ENCODE measurements around the gene CHRNA7.
"Not testable (repeated sequence)": the region's sequence is repeated elsewhere in the genome, so short reads cannot be mapped to it uniquely, and the experiment has no call there.

The CHRNA7 gene

GRCh38 chr15:32122013-32122412 is 91.7 kb downstream of the CHRNA7 start:
- no peak for DNase-seq

DNA sequence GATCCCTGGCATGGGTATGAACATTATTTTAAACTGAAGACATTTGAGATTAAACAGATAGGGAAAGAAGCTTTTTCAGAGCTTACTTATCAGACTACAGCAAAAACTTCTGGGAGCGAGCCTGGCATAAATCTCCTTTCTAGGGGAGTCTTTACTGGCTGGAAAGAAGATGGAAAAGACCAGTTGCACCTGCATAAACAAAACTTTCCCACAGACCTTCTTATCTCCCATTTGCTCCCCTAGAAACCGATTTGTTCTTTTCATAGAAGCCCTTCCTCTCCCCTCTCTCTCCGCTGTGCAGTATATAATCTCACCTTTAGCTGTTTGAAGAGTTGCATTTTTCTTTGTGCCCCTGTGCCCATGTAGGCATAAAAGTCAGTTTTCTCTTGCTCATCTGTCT is 93.2 kb downstream of the CHRNA7 start:
- DNase-seq, result no peak

DNA sequence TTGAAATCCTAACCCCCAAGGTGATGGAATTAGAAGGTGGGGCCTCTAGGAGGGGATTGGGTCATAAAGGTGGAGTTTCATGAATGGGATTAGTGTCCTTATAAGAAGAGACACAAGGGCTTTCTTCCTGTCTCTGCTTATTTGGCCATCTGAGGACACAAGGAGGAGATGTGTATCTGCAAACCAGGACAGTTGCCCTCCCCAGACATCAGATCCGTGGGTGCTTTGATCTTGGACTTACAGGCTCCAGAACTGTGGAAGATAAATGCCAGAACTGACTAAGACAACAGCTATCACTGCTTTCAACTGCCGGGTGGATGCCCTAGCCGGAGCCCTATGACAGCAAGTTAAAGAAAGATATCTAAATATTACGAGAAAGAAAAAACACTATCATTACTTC is 94.4 kb downstream of the CHRNA7 start:
- no peak for DNase-seq

DNA sequence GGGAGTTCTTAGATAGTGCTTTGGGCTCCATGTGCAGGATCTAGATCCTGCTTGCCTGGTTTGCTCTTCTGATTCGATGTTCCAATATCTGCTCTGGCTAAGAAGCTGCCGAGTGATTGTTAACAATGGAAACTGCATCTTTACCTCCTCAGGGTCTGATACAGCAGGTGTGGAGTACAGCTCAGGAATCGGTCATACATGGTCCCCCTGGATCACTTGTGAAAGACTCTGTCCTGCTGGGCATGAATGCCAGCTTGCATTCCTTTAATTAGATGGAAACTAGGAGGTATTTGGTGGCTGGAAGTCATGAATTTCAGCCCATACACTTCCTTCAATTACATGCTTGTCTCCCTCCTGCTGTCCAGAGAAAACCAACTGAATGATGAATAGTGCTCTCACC is 95.3 kb downstream of the CHRNA7 start:
- no peak for DNase-seq

- DNase-seq, result no peak
These were observed 99.5 kb downstream of the CHRNA7 start for GRCh38 chr15:32129815-32130214.

DNA sequence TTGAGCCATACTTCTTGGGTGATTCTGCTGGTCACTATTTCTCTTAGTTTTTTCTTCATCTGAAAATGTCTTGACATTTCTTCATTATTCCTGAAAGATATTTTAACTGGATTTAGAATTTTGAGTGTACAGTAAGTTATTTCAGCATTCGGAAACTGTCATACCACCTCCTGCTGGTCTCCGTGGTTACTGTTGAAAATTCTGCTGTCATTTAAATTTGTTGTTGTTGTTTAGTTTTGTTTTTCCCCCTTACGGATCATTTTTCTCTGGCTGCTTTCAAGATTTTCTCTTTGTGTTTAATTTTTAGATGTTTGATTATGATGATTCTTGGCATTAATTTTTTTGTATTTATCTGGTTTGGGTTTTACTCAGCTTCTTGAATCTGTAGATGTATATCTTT is 100.5 kb downstream of the CHRNA7 start:
- DNase-seq, result no peak

GRCh38 chr15:32131803-32132202 is 101.5 kb downstream of the CHRNA7 start:
- DNase-seq, result no peak

DNA sequence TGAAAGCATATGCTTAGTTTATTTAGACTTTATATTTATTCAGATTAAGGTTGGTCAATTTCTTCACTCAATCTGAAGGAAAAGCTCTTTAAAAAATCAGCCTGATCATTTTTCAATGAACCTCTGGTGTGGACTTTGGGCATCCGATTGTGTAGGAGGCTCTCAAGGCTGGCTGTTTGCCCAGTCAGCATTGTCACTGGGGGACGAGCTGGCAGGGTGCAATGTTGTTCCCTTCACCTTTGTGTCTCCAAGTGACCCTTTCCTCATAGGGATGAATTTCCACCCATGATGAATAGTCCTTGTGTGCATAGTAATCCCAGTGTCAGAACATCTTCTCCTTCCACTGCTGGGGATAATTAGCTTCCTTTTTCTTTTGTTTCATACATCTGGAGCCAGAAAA is 102.5 kb downstream of the CHRNA7 start:
- DNase-seq, result no peak

DNA sequence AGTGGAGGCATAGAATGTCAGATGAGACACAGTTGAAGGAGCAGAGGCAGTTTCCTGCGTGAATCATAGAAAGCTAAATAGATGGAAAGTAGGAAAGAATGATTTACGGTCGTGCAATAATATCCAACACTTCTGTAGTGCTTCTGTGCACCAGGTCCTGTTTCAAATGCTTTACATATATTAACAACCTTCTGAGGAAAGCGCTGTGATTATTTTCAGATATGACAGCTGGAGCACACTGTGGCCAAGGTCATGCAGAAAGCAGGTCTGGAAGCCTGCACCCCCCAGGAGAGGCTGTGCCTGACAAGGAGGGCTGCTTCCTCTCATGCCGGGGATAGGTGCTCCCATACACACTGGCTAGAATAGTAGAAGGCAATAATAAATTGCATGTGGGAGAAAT is 104.5 kb downstream of the CHRNA7 start:
- no peak for DNase-seq

DNA sequence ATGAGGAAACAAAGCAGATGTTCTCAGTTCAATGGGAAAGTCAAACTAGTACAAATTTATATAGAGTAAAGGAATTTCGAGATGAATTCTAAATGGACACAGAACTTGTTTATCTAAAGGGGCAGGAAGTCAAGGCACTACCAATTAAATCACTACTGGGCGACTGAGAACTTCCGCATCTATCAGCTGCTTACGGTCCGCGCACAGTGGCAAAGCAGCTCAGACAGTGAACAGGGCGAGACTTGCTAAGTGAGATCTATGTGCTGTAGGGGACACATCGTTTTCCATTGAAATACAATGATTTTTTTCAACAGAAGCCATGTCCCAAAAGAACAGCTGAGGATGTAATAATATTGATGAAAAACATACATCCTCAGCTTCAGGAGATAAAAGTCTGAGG is 105.0 kb downstream of the CHRNA7 start:
- DNase-seq, result no peak

DNA sequence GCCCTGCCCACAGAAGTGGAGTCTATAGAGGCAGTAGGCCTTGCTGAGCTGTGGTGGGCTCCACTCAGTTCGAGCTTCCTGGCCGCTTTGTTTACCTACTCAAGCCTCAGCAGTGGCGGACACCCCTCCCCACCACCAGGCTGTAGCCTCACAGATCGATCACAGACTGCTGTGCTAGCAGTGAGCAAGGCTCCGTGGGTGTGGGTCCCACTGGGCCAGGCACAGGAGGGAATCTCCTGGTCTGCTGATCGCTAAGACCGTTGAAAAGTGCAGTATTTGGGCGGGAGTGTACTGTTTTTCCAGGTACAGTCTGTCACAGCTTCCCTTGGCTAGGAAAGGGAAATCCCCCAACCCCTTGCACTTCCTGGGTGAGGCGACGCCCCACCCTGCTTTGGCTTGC is 115.2 kb downstream of the CHRNA7 start:
- not testable (repeated sequence) for DNase-seq

DNA sequence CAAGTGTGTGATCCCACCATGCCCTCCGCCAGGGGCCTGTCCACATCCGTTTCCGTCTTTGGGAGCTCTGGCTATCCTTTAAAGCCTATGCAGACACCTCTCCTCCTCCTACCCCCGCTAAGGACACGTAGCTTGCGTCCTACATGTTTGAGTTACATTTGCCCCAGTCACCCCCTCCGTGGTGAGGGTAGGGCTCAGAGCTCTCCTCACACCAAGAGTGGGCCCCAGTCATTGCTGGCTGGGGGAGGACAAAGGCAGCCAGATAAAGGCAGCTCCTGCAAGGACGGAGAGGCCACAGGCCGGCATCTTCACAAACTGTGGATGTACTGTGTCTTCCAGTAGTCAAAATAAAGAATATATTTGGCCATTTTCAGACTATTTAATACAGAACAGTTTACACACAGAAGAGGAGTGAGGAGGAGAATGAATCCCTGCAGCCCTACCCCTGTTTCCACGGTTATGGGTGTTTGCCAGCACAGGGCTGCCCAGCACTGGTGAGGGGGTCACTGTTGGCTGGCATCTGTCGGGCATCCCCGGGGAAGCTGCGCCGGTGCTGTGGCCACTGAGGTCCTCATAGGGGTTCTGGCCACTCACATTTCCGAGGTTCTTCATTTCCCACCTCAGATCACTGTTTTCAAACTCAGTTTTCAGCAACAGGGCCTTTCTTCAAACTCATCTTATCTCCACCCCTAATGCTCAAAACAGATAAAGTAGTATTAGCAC is 118.7 kb downstream of the CHRNA7 start:
- DNase-seq, result no peak

GRCh38 chr15:32152574-32152973 is 122.3 kb downstream of the CHRNA7 start:
- DNase-seq, result no peak

GRCh38 chr15:32153868-32154623 is 123.7 kb downstream of the CHRNA7 start:
- not testable (repeated sequence) for DNase-seq

DNA sequence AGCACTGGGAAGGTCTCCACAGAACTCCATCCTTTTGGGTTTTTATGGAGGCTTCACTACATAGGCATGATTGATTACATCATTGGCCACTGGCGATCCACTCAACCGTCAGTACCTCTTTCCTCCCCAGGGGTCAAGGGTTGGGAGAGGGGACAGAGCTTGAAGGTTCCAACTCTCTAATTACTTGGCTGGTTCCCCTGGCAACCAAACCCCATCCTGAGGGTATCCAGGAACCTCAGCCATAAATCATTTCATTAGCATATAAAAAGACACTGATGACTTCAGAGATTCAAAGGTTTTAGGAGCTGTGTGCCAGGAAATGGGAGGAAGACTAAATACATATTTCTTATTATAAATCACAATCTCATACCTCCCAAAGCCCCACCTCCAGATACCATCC is 131.8 kb downstream of the CHRNA7 start:
- DNase-seq, result not testable (repeated sequence)

GRCh38 chr15:32164065-32164464 is 133.8 kb downstream of the CHRNA7 start:
- not testable (repeated sequence) for DNase-seq

DNA sequence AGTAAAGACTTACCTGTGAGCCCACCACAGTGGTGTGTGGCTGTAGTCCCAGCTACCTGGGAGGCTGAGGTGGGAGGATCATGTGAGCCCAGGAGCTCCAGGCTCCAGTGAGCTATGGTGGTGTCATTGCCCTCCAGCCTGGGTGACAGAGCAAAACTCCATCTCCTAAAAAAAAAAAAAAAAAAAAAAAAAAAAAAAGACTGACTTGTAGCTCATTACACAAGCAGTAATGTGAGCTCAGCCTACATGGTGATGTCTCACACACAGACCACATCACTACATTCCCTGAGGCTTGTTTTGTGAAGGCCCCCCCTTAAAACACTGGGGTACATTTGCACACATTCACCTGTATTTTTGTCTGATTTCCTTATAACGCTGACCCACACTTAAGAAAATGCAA is 134.4 kb downstream of the CHRNA7 start:
- not testable (repeated sequence) for DNase-seq

- not testable (repeated sequence) for DNase-seq
These were observed 135.5 kb downstream of the CHRNA7 start for GRCh38 chr15:32165775-32166174.

DNA sequence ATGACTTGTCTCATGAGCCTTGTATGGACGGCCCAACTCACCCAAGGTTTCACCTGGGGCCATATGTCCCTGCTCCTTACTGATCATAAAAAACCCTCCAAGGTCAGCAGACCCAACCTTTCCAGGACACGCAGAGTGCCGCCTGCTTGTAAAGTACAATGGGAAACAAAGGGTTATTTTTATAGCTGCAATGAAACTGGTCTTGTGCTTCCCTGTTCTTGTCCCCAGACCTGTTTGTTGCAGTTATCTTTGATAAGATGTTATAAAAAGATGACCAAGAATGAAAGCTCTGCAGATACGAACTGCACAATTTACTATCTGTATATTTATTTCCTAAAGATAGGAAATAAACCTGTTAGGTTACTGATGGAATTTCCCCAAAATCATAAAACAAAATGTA is 136.0 kb downstream of the CHRNA7 start:
- not testable (repeated sequence) for DNase-seq

- DNase-seq, result not testable (repeated sequence)
These were observed 137.6 kb downstream of the CHRNA7 start for GRCh38 chr15:32167913-32168312.

- not testable (repeated sequence) for DNase-seq
These were observed 150.3 kb downstream of the CHRNA7 start for GRCh38 chr15:32180579-32180978.

DNA sequence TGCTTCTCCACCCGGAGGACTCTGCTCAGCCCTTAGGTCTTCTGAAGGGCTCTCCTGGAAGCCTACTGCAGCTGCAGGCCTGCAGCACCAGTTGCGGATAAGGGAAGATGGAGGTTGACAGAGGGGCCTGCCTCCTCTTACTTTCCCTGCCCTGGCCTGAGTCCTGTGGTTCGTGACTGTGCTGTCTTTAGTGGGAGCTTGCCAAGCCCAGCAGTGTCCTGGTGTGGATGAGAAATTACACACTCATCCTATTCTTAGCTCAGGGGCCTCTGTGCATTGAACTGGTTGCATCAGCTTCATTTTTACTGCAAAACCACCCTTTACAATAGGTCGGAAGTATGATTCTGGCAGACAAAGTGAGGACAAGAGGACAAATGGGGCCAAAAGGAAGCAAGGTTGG is 163.5 kb downstream of the CHRNA7 start:
- DNase-seq, result not testable (repeated sequence)

DNA sequence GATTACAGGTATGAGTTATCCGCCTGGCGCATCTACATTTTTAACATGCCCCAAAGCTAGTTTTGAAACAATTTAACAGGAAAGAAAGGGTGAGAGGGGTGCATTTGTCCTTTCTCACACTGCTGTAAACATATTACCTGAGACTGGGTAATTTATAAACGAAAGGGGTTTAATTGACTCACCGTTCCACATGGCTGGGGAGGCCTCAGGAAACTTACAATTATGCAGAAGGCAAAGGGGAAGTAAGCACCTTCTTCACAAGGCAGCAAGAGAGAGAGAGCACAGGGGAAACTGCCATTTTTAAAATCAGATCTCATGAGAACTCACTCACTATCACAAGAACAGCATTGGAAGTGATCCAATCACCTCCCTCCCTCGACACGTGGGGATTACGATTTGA is 165.9 kb downstream of the CHRNA7 start:
- DNase-seq, result not testable (repeated sequence)

DNA sequence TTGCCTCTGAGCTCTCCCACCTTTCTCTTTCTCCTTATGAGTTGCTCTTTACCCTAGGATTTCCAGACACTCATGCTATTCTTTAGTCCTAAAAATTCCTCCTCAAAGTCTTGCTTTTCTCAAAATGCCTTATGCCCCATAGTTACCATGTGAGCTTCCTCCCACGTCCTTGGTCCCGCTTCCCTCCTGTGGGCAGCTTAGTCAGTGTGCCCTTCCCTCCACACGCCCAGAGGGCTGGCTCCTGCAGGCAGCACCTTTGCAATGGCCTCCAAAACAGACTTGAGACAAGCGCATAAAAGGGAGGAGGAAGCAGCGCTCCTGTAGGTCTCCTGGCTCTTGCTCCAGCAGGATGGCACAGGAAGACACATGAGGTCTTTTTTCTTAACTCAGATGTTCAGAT is 168.6 kb downstream of the CHRNA7 start:
- DNase-seq, result not testable (repeated sequence)

All from NCI-H2107 (cell line).